Ovary (tissue), 9 donors: Measurements from ENCODE around the gene PRRT4. TPM values are rescaled to one million over a fixed set of nuclear protein-coding genes. Genes with fewer than 3 reads are reported as not detected.
A peak's percentile ranks its signal among the peaks of the same experiment; 100 is the strongest.

Experiments used
- DNase-seq, 5 donors: peaks; one replicate each; pipeline ENCODE4 v3.0.0-alpha.2; 2019 to 2020
- H3K27ac ChIP-seq, 2 donors: fragments of 200-600 bp; one replicate each; pipeline versions ENCODE4 v1.5.1 to v1.8.0; 2019 to 2022
- H3K27me3 ChIP-seq: fragments of 200-600 bp; one replicate; pipeline ENCODE4 v1.8.0; 2022
- H3K36me3 ChIP-seq: fragments of 200-600 bp; sonication (generic); one replicate; pipeline ENCODE4 v1.5.1; 2019
- H3K4me1 ChIP-seq: one replicate; pipeline ENCODE4 v1.8.1; 2013; ENCODE audit warnings: mild to moderate bottlenecking, moderate library complexity; ENCODE audit not compliant: insufficient read depth
- H3K4me3 ChIP-seq: fragments of 200-600 bp; sonication (generic); one replicate; pipeline ENCODE4 v1.5.1; 2017
- H3K9me3 ChIP-seq, 2 donors: fragments of 200-600 bp in 1 of 2; sonication (generic) in 1 of 2; one replicate each; pipeline versions ENCODE4 v1.5.1 to v1.8.1; 2013 to 2019; ENCODE audit warnings: mild to moderate bottlenecking in 1 of 2, moderate library complexity in 1 of 2
- EP300 ChIP-seq: sonication (generic); formaldehyde crosslinking; IDR thresholded peaks from one replicate; pipeline ENCODE4 v1.6.1; 2017; ENCODE audit warnings: antibody characterized with exemption
- POLR2A ChIP-seq: fragments of 450-650 bp; IDR thresholded peaks from one replicate; pipeline ENCODE4 v1.6.1; 2017; ENCODE audit warnings: antibody characterized with exemption, mild to moderate bottlenecking, moderate library complexity
- WGBS, 3 donors: extraction: QIAGEN DNeasy Blood & Tissue Kit in 1 of 3; methylation state at CpG; one replicate each; pipeline versions ENCODE4 v1.1.5 to v1.1.7; 2013 to 2017; 5-methylcytosine and 5-hydroxymethylcytosine counted together
- intact Hi-C, 4 donors: fragments of 100-400 bp; cut with DNase I; formaldehyde crosslinking; loops; one replicate each; pipeline versions ENCODE4 v1.11.0 to v1.15.1; 2022 to 2023
- polyA plus RNA-seq, 2 donors: library from polyadenylated mRNA; stranded (reverse); fragments of 200-250 nt in 1 of 2; fragments of 350-450 nt in 1 of 2; fragmentation: Illumina TruSeq in 1 of 2; extraction: RNeasy Lipid Tissue Mini Kit (QIAGEN cat#74804) in 1 of 2; gene quantifications; one replicate each; pipeline ENCODE4 v1.2.3, GENCODE V29; 2013 to 2014
- total RNA-seq, 7 donors: library from RNA; depleted of rRNA in 2 of 7; stranded (reverse); fragments of >200 nt in 2 of 7; fragmentation: NEBNext Ultra II Directional in 3 of 7; extraction: Animal tissue kit (Norgen Biotek cat#: 25700) in 3 of 7; gene quantifications; one replicate each; pipeline versions ENCODE4 v1.1.0 to v1.2.4, GENCODE V29; 2016 to 2023
- TF ChIP-seq, protein P1 (sequence below), 3 donors: fragments of 450-650 bp in 2 of 3; fragments of 200-600 bp in 1 of 3; IDR thresholded peaks; one replicate each; pipeline versions ENCODE4 v1.5.1 to v1.8.0; 2016 to 2022; ENCODE audit warnings: antibody characterized with exemption in 3 of 3, mild to moderate bottlenecking in 1 of 3
- donor health status: DM: no; HTN: no; CAD: no; lungs with moderate emphysema.
- donor health status: DM: no; HTN: no; CAD: no.
- donor health status: Bipolar disorder and iron deficiency.
- donor health status: DM: yes; HTN: yes; CAD: no.
- donor health status: DM: no; HTN: no; CAD: no.
- donor health status: DM: yes; HTN: yes; CAD: no.

PRRT4 gene
- total and polyA plus RNA-seq, 9 donors, result 0.11 to 1.2 (median 0.74) TPM

DNA sequence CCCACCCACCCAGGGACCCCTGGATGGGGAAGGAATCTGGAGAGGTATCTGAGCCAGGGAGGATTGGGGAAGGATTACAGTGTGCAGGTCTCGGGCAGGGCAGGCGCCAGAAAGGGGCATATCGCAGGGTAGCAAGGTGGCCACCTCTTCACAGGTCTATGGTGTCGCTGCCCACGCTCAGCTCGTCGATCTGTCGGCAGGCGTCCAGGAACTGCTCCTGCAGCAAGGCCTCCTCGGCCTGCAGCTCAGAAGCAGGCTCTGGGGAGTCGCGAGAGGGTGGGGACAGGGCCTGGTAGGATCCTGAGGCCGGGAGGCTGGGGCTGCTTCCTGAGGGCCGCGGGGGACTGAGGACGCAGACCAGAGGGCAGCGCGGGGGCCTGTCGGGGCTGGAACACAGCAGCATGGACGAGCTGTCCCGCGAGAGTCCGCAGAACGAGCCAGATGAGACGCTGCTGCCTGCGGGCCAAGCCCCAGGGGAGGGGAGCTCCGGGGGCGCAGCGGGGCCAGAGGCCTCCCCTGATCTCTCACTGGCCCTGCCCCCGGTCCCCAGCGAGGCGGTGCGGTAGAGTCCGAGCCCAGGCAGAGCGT, 10.7 kb downstream of the PRRT4 start:
- intact Hi-C loops, result loop anchor here in 1 of 4 donors (5.0 kb wide), 1 partner anchor 36 kb away; no protein-coding TSS in a partner anchor
- DNase-seq, result no peak
- 69 to 81% (median 71%) methylated on average over 29 to 35 of the region's 35 CpGs for WGBS, 3 donors

DNA sequence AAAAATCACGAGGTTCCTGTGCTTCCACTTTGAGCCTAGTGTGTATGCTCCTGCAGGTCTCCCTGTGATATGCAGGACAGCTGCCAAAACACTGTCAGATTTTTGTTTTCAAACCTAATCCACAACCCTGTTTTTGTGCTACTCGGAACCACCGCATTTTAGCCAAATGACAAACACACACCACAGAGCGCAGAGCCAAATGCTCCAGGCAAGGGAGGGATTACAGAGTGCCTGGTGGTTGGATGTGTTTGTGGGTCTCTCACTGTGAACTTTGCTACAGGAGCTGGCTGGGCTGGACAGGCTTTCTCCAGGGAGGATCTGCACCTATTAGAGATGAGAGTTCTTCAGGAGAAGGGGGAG, 12.0 kb downstream of the PRRT4 start:
- DNase-seq, result no peak
- H3K4me1 ChIP-seq, result peaks cover 2% of the 10 kb centered on the region
- no peaks in the 10 kb centered on the region for H3K27me3 ChIP-seq
- H3K4me3 ChIP-seq, result no peak overlapping the region
- TF ChIP-seq, protein P1, sequence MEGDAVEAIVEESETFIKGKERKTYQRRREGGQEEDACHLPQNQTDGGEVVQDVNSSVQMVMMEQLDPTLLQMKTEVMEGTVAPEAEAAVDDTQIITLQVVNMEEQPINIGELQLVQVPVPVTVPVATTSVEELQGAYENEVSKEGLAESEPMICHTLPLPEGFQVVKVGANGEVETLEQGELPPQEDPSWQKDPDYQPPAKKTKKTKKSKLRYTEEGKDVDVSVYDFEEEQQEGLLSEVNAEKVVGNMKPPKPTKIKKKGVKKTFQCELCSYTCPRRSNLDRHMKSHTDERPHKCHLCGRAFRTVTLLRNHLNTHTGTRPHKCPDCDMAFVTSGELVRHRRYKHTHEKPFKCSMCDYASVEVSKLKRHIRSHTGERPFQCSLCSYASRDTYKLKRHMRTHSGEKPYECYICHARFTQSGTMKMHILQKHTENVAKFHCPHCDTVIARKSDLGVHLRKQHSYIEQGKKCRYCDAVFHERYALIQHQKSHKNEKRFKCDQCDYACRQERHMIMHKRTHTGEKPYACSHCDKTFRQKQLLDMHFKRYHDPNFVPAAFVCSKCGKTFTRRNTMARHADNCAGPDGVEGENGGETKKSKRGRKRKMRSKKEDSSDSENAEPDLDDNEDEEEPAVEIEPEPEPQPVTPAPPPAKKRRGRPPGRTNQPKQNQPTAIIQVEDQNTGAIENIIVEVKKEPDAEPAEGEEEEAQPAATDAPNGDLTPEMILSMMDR (IDR thresholded peaks at IDR 0.05), result no peak
- TF ChIP-seq EP300, result no peak
- TF ChIP-seq POLR2A, result no peak
- 36 to 59% (median 40%) methylated on average over 4 of the region's 4 CpGs for WGBS, 3 donors
- no peak overlapping the region for H3K27ac ChIP-seq
- intact Hi-C loops, result loop anchor here in 1 of 4 donors (5.0 kb wide), 1 partner anchor 38 kb away; no protein-coding TSS in a partner anchor
- H3K9me3 ChIP-seq, result no peaks in the 10 kb centered on the region
- H3K36me3 ChIP-seq, result no peaks in the 10 kb centered on the region

More for the DNA sequence above, 10.7 kb downstream of the PRRT4 start:
- Histone ChIP-seq H3K9me3 (no peaks in the 10 kb centered on the region), H3K27me3 (no peaks in the 10 kb centered on the region), H3K36me3 (no peaks in the 10 kb centered on the region), H3K27ac (no peak overlapping the region), H3K4me1 (peaks cover 2% of the 10 kb centered on the region), H3K4me3 (no peak overlapping the region)
- no peak for TF ChIP-seq POLR2A
- TF ChIP-seq EP300, result no peak
- TF ChIP-seq, protein P1 (IDR thresholded peaks at IDR 0.05), result no peak

DNA sequence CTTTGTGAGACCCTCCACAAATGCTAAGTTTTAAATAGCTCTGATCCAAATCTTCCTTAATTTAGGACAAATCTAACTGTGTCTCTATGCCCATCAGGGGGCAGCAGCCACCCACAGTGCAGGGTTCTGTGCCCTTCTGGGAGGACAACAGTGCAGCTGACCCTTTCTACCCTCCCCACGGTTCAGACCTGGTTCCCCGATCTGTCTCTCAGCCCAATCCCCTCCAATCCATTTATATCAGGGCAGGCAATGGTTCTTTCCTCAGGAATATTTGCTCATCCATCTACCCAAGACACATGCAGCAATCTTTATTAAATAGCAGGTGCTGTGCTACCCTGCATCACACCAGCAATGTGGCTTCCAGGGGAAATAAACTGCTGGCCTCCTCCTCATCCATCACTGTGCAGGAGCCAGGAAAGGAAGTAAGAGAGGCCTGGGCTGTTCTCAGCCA, 13.8 kb downstream of the PRRT4 start:
- peaks cover 4% of the 10 kb centered on the region for H3K4me1 ChIP-seq

DNA sequence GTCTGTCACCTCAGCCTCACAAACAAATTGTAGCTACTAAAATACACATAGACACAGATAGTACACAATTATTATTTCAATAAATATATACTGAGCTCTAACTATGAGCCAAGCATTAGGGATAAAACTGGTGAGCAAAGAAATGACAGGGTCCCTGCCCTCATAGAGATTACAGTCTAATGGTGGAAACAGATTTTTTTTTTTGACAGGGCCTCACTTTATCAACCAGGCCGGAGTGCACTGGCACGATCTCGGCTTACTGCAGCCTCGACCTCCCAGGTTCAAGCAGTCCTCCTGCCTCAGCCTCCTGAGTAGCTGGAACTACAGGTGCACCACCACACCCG, 17.1 kb downstream of the PRRT4 start:
- no peak for DNase-seq
- TF ChIP-seq POLR2A (no peak), EP300 (no peak)
- TF ChIP-seq, protein P1 (IDR thresholded peaks at IDR 0.05), result no peak
- intact Hi-C loops, result no loop called here
- Histone ChIP-seq H3K4me3 (no peak overlapping the region), H3K9me3 (no peaks in the 10 kb centered on the region), H3K27me3 (no peaks in the 10 kb centered on the region), H3K36me3 (no peaks in the 10 kb centered on the region), H3K27ac (no peak overlapping the region), H3K4me1 (peaks cover 7% of the 10 kb centered on the region)
- WGBS, 3 donors, result 90 to 96% (median 92%) methylated on average over 5 of the region's 5 CpGs

More for the DNA sequence above, 13.8 kb downstream of the PRRT4 start:
- Histone ChIP-seq H3K27me3 (no peaks in the 10 kb centered on the region), H3K9me3 (no peaks in the 10 kb centered on the region), H3K4me3 (no peak overlapping the region), H3K27ac (no peak overlapping the region), H3K36me3 (no peaks in the 10 kb centered on the region)
- no peak for TF ChIP-seq POLR2A
- no peak for TF ChIP-seq EP300
- TF ChIP-seq, protein P1 (IDR thresholded peaks at IDR 0.05), result peak in 1 of 3 donors; percentile 10
- WGBS, 3 donors, result 1 to 5% (median 3%) methylated on average over 2 of the region's 2 CpGs
- DNase-seq, result peak in 3 of 5 donors; percentile 43 to 62 (median 44)
- intact Hi-C loops, result loop anchor here in 1 of 4 donors (5.0 kb wide), 1 partner anchor 40 kb away; no protein-coding TSS in a partner anchor
